Measurements from ENCODE around the gene NSD1. TPM values are rescaled to one million over a fixed set of nuclear protein-coding genes. Genes with fewer than 3 reads are reported as not detected.

Gene NSD1
- total RNA-seq, 4 donors from 2014 or later = 46.4 to 112 (median 50.1) TPM

- Histone ChIP-seq H3K9me3 (no peaks in the 10 kb centered on the region), H3K36me3 (no peaks in the 10 kb centered on the region), H3K4me1 (peaks cover 0 to 22% (median 0%) of the 10 kb centered on the region in 4 donors), H3K4me3 (no peak overlapping the region), H3K27ac (peak overlapping the region in 1 of 4 donors; percentile 66), H3K27me3 (no peaks in the 10 kb centered on the region)
- TF ChIP-seq POLR2A (IDR thresholded peaks at IDR 0.05) (no peak), CTCF (IDR thresholded peaks at IDR 0.05) (no peak)
- DNase-seq = peak in 1 of 3 donors; percentile 10
Observed at GRCh38 chr5:177117441-177118045, 16.0 kb upstream of the NSD1 start.

GRCh38 chr5:177122566-177122965, 11.0 kb upstream of the NSD1 start:
- Histone ChIP-seq H3K9me3 (no peaks in the 10 kb centered on the region), H3K27ac (no peak overlapping the region), H3K27me3 (no peaks in the 10 kb centered on the region), H3K4me3 (no peak overlapping the region), H3K36me3 (no peaks in the 10 kb centered on the region), H3K4me1 (no peaks in the 10 kb centered on the region)
- TF ChIP-seq POLR2A (IDR thresholded peaks at IDR 0.05) (no peak), CTCF (IDR thresholded peaks at IDR 0.05) (no peak)
- peak in 1 of 3 donors; percentile 6 for DNase-seq

GRCh38 chr5:177123789-177124485, 9.6 kb upstream of the NSD1 start:
- H3K27me3 ChIP-seq = no peaks in the 10 kb centered on the region
- H3K36me3 ChIP-seq = no peaks in the 10 kb centered on the region
- no peak overlapping the region for H3K4me3 ChIP-seq
- H3K9me3 ChIP-seq = no peaks in the 10 kb centered on the region
- no peaks in the 10 kb centered on the region for H3K4me1 ChIP-seq
- H3K27ac ChIP-seq = no peak overlapping the region
- TF ChIP-seq CTCF (IDR thresholded peaks at IDR 0.05) = no peak
- TF ChIP-seq POLR2A (IDR thresholded peaks at IDR 0.05) = no peak
- peak in 2 of 3 donors; percentile 3 to 51 for DNase-seq

GRCh38 chr5:177124486-177124991, 9.0 kb upstream of the NSD1 start:
- Histone ChIP-seq H3K4me1 (no peaks in the 10 kb centered on the region), H3K4me3 (no peak overlapping the region), H3K27ac (peak overlapping the region in 1 of 4 donors; percentile 57), H3K9me3 (no peaks in the 10 kb centered on the region), H3K36me3 (no peaks in the 10 kb centered on the region), H3K27me3 (no peaks in the 10 kb centered on the region)
- DNase-seq = peak in 2 of 3 donors; percentile 3 to 47
- TF ChIP-seq POLR2A (IDR thresholded peaks at IDR 0.05) (no peak), CTCF (IDR thresholded peaks at IDR 0.05) (no peak)

GRCh38 chr5:177126771-177127170, 6.8 kb upstream of the NSD1 start:
- no peak overlapping the region for H3K27ac ChIP-seq
- no peaks in the 10 kb centered on the region for H3K27me3 ChIP-seq
- no peaks in the 10 kb centered on the region for H3K4me1 ChIP-seq
- no peaks in the 10 kb centered on the region for H3K9me3 ChIP-seq
- DNase-seq = peak in 1 of 3 donors; percentile 4
- H3K36me3 ChIP-seq = no peaks in the 10 kb centered on the region
- no peak for TF ChIP-seq CTCF (IDR thresholded peaks at IDR 0.05)
- no peak for TF ChIP-seq POLR2A (IDR thresholded peaks at IDR 0.05)
- no peak overlapping the region for H3K4me3 ChIP-seq
